Measurements from ENCODE around the gene BMPR1B. TPM values are rescaled to one million over a fixed set of nuclear protein-coding genes. Genes with fewer than 3 reads are reported as not detected.

BMPR1B gene
- total and polyA plus RNA-seq, 12 donors: 0.04 to 7.8 (median 2.5) TPM

GRCh38 chr4:94954251-94954650 lies 196.5 kb downstream of the BMPR1B start:
- Histone ChIP-seq H3K27me3 (no peaks in the 10 kb centered on the region), H3K4me3 (no peak overlapping the region), H3K4me1 (no peaks in the 10 kb centered on the region), H3K27ac (no peak overlapping the region), H3K36me3 (no peaks in the 10 kb centered on the region), H3K9me3 (peaks cover 0 to 21% (median 0%) of the 10 kb centered on the region in 11 donors)
- ATAC-seq: no peak
- DNase-seq: no peak
- WGBS, 2 donors: 90 to 93% methylated on average over 2 of the region's 2 CpGs
- intact Hi-C loops (cut with DNase I): no loop called here
- TF ChIP-seq CTCF (IDR thresholded peaks at IDR 0.05): no peak

GRCh38 chr4:94957030-94957429 lies 199.3 kb downstream of the BMPR1B start:
- no peak for TF ChIP-seq CTCF (IDR thresholded peaks at IDR 0.05)

GRCh38 chr4:94959307-94959706 lies 201.6 kb downstream of the BMPR1B start:
- H3K27ac ChIP-seq: no peak overlapping the region
- no peak for TF ChIP-seq CTCF (IDR thresholded peaks at IDR 0.05)
- DNase-seq (no peak), ATAC-seq (no peak)
- H3K36me3 ChIP-seq: no peaks in the 10 kb centered on the region
- H3K9me3 ChIP-seq: peaks cover 0 to 21% (median 0%) of the 10 kb centered on the region in 11 donors
- H3K27me3 ChIP-seq: no peaks in the 10 kb centered on the region
- no peak overlapping the region for H3K4me3 ChIP-seq
- 96% methylated on average over 1 of the region's 1 CpG for WGBS, 2 donors
- intact Hi-C loops (cut with DNase I): no loop called here
- no peaks in the 10 kb centered on the region for H3K4me1 ChIP-seq

More at GRCh38 chr4:94957030-94957429, 199.3 kb downstream of the BMPR1B start:
- Histone ChIP-seq H3K27ac (no peak overlapping the region), H3K9me3 (peaks cover 0 to 3% (median 0%) of the 10 kb centered on the region in 11 donors), H3K4me3 (no peak overlapping the region), H3K27me3 (no peaks in the 10 kb centered on the region), H3K36me3 (no peaks in the 10 kb centered on the region), H3K4me1 (no peaks in the 10 kb centered on the region)
- 67 to 79% methylated on average over 3 of the region's 3 CpGs for WGBS, 2 donors
- DNase-seq (no peak), ATAC-seq (no peak)
- intact Hi-C loops (cut with DNase I): no loop called here

GRCh38 chr4:94960708-94961107 lies 203.0 kb downstream of the BMPR1B start:
- TF ChIP-seq CTCF (IDR thresholded peaks at IDR 0.05): no peak
- Histone ChIP-seq H3K36me3 (no peaks in the 10 kb centered on the region), H3K9me3 (peaks cover 0 to 21% (median 0%) of the 10 kb centered on the region in 11 donors), H3K27me3 (no peaks in the 10 kb centered on the region), H3K4me1 (no peaks in the 10 kb centered on the region), H3K4me3 (no peak overlapping the region), H3K27ac (no peak overlapping the region)
- intact Hi-C loops (cut with DNase I): no loop called here
- ATAC-seq: no peak
- DNase-seq: no peak
- WGBS, 2 donors: 88 to 90% methylated on average over 1 of the region's 1 CpG
